HepG2 (cell line): ENCODE results near the gene BEAN1. TPM values are rescaled to one million over a fixed set of nuclear protein-coding genes. Genes with fewer than 3 reads are reported as not detected.

ENCODE experiments used
- ATAC-seq: fragments of 200-7000 bp; cut with Tn5 transposase; 3 replicates; pipeline ENCODE4 v1.9.1; 2020; ENCODE audit warnings: mild to moderate bottlenecking, moderate library complexity
- BruUV-seq: library from RNA; stranded (reverse); fragments of 400-500 nt; replicated peaks from 2 replicates; lab custom pipeline; 2021; lab: Mats Ljungman, UMichigan
- CTCF ChIA-PET: fragments of 300-600 bp; formaldehyde crosslinking; extraction: SDS; loops from one replicate; lab custom pipeline; 2021; ENCODE audit warnings: low total read pairs, inconsistent platforms, low intra/inter-chr PET ratio; lab: Yijun Ruan, JAX
- POLR2A ChIA-PET: fragments of 350-600 bp; sonication (Branson Sonifier 250); formaldehyde crosslinking; loops from one replicate; lab custom pipeline; 2020; ENCODE audit warnings: antibody characterized with exemption, inconsistent platforms; lab: Yijun Ruan, JAX
- DNase-seq: peaks from one replicate; pipeline ENCODE4 v3.0.0-alpha.2; 2015; ENCODE audit warnings: low spot score
- FAIRE-seq: peaks from 3 replicates; lab custom pipeline; 2011; peaks lifted over from hg19 to GRCh38; lab: Jason Lieb, UNC
- H2AFZ ChIP-seq: one replicate; pipeline ENCODE4 v1.6.1; 2011; ENCODE audit warnings: low read length, inconsistent platforms
- H3K27ac ChIP-seq: fragments of 300-600 bp; 3 replicates; pipeline ENCODE4 v1.8.0; 2011; ENCODE audit warnings: mixed run types, mild to moderate bottlenecking, mixed read lengths, low read length, inconsistent platforms; ENCODE audit not compliant: insufficient read depth; ENCODE audit errors: extremely low read length
- H3K27me3 ChIP-seq, 2 experiments: fragments of 200-600 bp in 1 of 2; 2 replicates in 1 of 2; 3 replicates in 1 of 2; pipeline versions ENCODE4 v1.6.0 to v1.8.0; 2011; ENCODE audit warnings: low read length in 2 of 2, mild to moderate bottlenecking in 2 of 2, moderate library complexity in 2 of 2, inconsistent platforms in 1 of 2; ENCODE audit not compliant: insufficient read depth in 2 of 2, control insufficient read depth in 1 of 2
- H3K36me3 ChIP-seq, 2 experiments: fragments of 200-600 bp in 1 of 2; replicated peaks in 1 of 2; 2 replicates in 1 of 2; 3 replicates in 1 of 2; pipeline versions ENCODE4 v1.5.1 to v1.8.0; 2011; ENCODE audit warnings: low read length in 2 of 2, inconsistent platforms in 1 of 2; ENCODE audit not compliant: insufficient read depth in 2 of 2, control insufficient read depth in 1 of 2
- H3K4me1 ChIP-seq: 2 replicates; pipeline ENCODE4 v1.5.1; 2012; ENCODE audit warnings: low read length, inconsistent platforms; ENCODE audit not compliant: insufficient read depth
- H3K4me2 ChIP-seq: 2 replicates; pipeline ENCODE4 v1.6.0; 2011; ENCODE audit warnings: low read depth, low read length, inconsistent platforms
- H3K4me3 ChIP-seq, 3 experiments: fragments of 200-600 bp in 1 of 3; sonication (generic), shearing (Covaris generic) in 1 of 3; replicated peaks in 1 of 3; 2 replicates each; pipeline ENCODE4 v1.5.1; 2011 to 2016; ENCODE audit warnings: low read length in 3 of 3, inconsistent platforms in 2 of 3, low read depth in 2 of 3, mild to moderate bottlenecking in 2 of 3, control low read depth in 1 of 3, mixed read lengths in 1 of 3; ENCODE audit not compliant: insufficient read depth in 1 of 3
- H3K79me2 ChIP-seq: one replicate; pipeline ENCODE4 v1.6.1; 2011; ENCODE audit warnings: low read length, inconsistent platforms; ENCODE audit not compliant: insufficient read depth
- H3K9ac ChIP-seq: 2 replicates; pipeline ENCODE4 v1.6.0; 2011; ENCODE audit warnings: mild to moderate bottlenecking, low read depth, low read length, inconsistent platforms; ENCODE audit not compliant: insufficient read depth
- H3K9me3 ChIP-seq: 2 replicates; pipeline ENCODE4 v1.5.1; 2012; ENCODE audit warnings: mild to moderate bottlenecking, low read length
- H4K20me1 ChIP-seq: 2 replicates; pipeline ENCODE4 v1.6.0; 2011; ENCODE audit warnings: inconsistent platforms, mild to moderate bottlenecking, low read length, moderate library complexity; ENCODE audit not compliant: insufficient read depth
- ATRX ChIP-seq: sonication (generic); formaldehyde crosslinking; IDR thresholded peaks from 2 replicates; pipeline ENCODE4 v1.4.0; 2020; ENCODE audit warnings: missing genetic modification reagents, borderline replicate concordance
- BRD4 ChIP-seq: sonication (generic); formaldehyde crosslinking; IDR thresholded peaks from 2 replicates; pipeline ENCODE4 v1.4.0; 2020; ENCODE audit warnings: missing genetic modification reagents
- FOXK2 ChIP-seq: fragments of 450-650 bp; IDR thresholded peaks from 2 replicates; pipeline ENCODE4 v1.6.1; 2016
- MTF1 ChIP-seq: sonication (generic); formaldehyde crosslinking; IDR thresholded peaks from 2 replicates; pipeline ENCODE4 v1.5.0; 2020; ENCODE audit warnings: missing genetic modification reagents
- NBN ChIP-seq: fragments of 450-650 bp; conservative IDR thresholded peaks from 2 replicates; pipeline ENCODE4 v1.6.1; 2017
- NFRKB ChIP-seq: fragments of 450-650 bp; IDR thresholded peaks from 2 replicates; pipeline ENCODE4 v1.6.1; 2017
- NR0B2 ChIP-seq: sonication (generic); formaldehyde crosslinking; IDR thresholded peaks from 2 replicates; pipeline ENCODE4 v1.4.0; 2020; ENCODE audit warnings: mild to moderate bottlenecking, missing genetic modification reagents
- PLRG1 ChIP-seq: fragments of 450-650 bp; conservative IDR thresholded peaks from 2 replicates; pipeline ENCODE4 v1.6.1; 2016
- SIX1 ChIP-seq: sonication (generic); formaldehyde crosslinking; IDR thresholded peaks from 2 replicates; pipeline ENCODE4 v1.4.0; 2020; ENCODE audit warnings: missing genetic modification reagents, borderline replicate concordance
- SPEN ChIP-seq: sonication (generic); formaldehyde crosslinking; IDR thresholded peaks from 2 replicates; pipeline ENCODE4 v1.5.1; 2020; ENCODE audit warnings: low read depth, mild to moderate bottlenecking, missing genetic modification reagents
- WIZ ChIP-seq: sonication (generic); formaldehyde crosslinking; IDR thresholded peaks from 2 replicates; pipeline ENCODE4 v1.5.1; 2020; ENCODE audit warnings: mild to moderate bottlenecking, missing genetic modification reagents
- ZNF543 ChIP-seq: sonication (generic); formaldehyde crosslinking; IDR thresholded peaks from 2 replicates; pipeline ENCODE4 v1.4.0; 2020; ENCODE audit warnings: mild to moderate bottlenecking, missing genetic modification reagents
- ZNF546 ChIP-seq: sonication (generic); formaldehyde crosslinking; conservative IDR thresholded peaks from 2 replicates; pipeline ENCODE4 v1.8.1; 2023; ENCODE audit warnings: mild to moderate bottlenecking, missing genetic modification reagents
- ZNF703 ChIP-seq: sonication (generic); formaldehyde crosslinking; IDR thresholded peaks from 2 replicates; pipeline ENCODE4 v1.5.1; 2020; ENCODE audit warnings: missing genetic modification reagents, mild to moderate bottlenecking, moderate library complexity, borderline replicate concordance
- ZNF790 ChIP-seq: sonication (generic); formaldehyde crosslinking; IDR thresholded peaks from 2 replicates; pipeline ENCODE4 v1.8.0; 2022; ENCODE audit warnings: missing genetic modification reagents, mild to moderate bottlenecking, borderline replicate concordance
- ZUFSP ChIP-seq: sonication (generic); formaldehyde crosslinking; IDR thresholded peaks from 2 replicates; pipeline ENCODE4 v1.9.0; 2021; ENCODE audit warnings: missing genetic modification reagents, mild to moderate bottlenecking, borderline replicate concordance
- WGBS: methylation state at CpG from one replicate; pipeline ENCODE4 v1.1.6; 2017; ENCODE audit warnings: low lambda C conversion rate; 5-methylcytosine and 5-hydroxymethylcytosine counted together
- in situ Hi-C: cut with HindIII; loops from 2 replicates; pipeline ENCODE4 v1.10.0; 2017; ENCODE audit warnings: low pct_unique_long_range_greater_than_20kb; ENCODE audit not compliant: extremely low pct_ligation_motif_present
- intact Hi-C: fragments of 100-400 bp; cut with micrococcal nuclease; formaldehyde crosslinking; loops from one replicate; pipeline ENCODE4 v1.10.0; 2022; ENCODE audit not compliant: unreplicated experiment
- polyA plus RNA-seq, 8 experiments: library from polyadenylated mRNA; depleted of rRNA in 3 of 8; stranded (reverse) in 7 of 8; unstranded in 1 of 8; fragments of >200 nt; fragmentation: Illumina TruSeq in 4 of 8; extraction: Trizol in 4 of 8; gene quantifications; 2 replicates each; pipeline versions ENCODE4 v1.2.1 to v1.2.3, GENCODE V29; 2011 to 2016; ENCODE audit warnings: low read depth in 4 of 8, missing spikeins in 1 of 8, mixed read lengths in 1 of 8; ENCODE audit not compliant: insufficient read depth in 1 of 8
- total RNA-seq, 5 experiments: library from RNA; depleted of rRNA; stranded (reverse); fragments of >200 nt; fragmentation: Illumina TruSeq; extraction: Trizol; gene quantifications; 2 replicates each; pipeline ENCODE4 v1.2.3, GENCODE V29; 2016; ENCODE audit warnings: low read depth in 1 of 5

The BEAN1 gene
- total and polyA plus RNA-seq, 2 of the 13 experiments (the other 11 are each of a cell fraction or from before 2014, with no cell fraction given), result 0.53 to 1.4 TPM

GRCh38 chr16:66378741-66379570 is 48.1 kb upstream of the BEAN1 start:
- TF ChIP-seq MTF1 (CRISPR knock-in tag), result no peak
- no peak for TF ChIP-seq ZNF546 (CRISPR knock-in tag)
- Histone ChIP-seq H3K27ac (no peak overlapping the region), H3K36me3 (no peaks in the 10 kb centered on the region), H3K27me3 (peaks cover 4 to 8% of the 10 kb centered on the region in 2 experiments; a peak in 2 of 5 replicates), H4K20me1 (no peaks in the 10 kb centered on the region), H3K4me2 (no peak overlapping the region), H3K4me3 (no peak overlapping the region), H3K79me2 (no peaks in the 10 kb centered on the region), H3K4me1 (peaks cover 43% of the 10 kb centered on the region), H2AFZ (no peak overlapping the region), H3K9ac (no peak overlapping the region), H3K9me3 (no peaks in the 10 kb centered on the region)
- FAIRE-seq (no peak), ATAC-seq (no peak), DNase-seq (no peak)
- 57% methylated on average over 18 of the region's 18 CpGs for WGBS
- in situ Hi-C loops (no loop called here), intact Hi-C loops (no loop called here)
- POLR2A ChIA-PET, result no interaction called here
- no TSS peak for BruUV-seq
- CTCF ChIA-PET, result no interaction called here

- H3K27ac ChIP-seq, result no peak overlapping the region
- WGBS, result 46% methylated on average over 3 of the region's 3 CpGs
- no peak overlapping the region for H2AFZ ChIP-seq
- no peaks in the 10 kb centered on the region for H3K36me3 ChIP-seq
- H3K4me1 ChIP-seq, result peaks cover 43% of the 10 kb centered on the region
- H3K9ac ChIP-seq, result no peak overlapping the region
- H3K4me3 ChIP-seq, result no peak overlapping the region
- in situ Hi-C loops, result no loop called here
- intact Hi-C loops, result no loop called here
- FAIRE-seq, result no peak
- CTCF ChIA-PET, result no interaction called here
- H3K4me2 ChIP-seq, result no peak overlapping the region
- H3K9me3 ChIP-seq, result no peaks in the 10 kb centered on the region
- BruUV-seq, result no TSS peak
- no peaks in the 10 kb centered on the region for H3K79me2 ChIP-seq
- TF ChIP-seq ATRX (no peak), WIZ (CRISPR knock-in tag) (no peak), NFRKB (0 out of 2 replicates have a peak, but pooled peaks have one; percentile 9), ZNF790 (no peak), ZNF703 (CRISPR knock-in tag) (no peak), SPEN (CRISPR knock-in tag) (no peak), ZUFSP (CRISPR knock-in tag) (no peak), ZNF543 (no peak), FOXK2 (0 out of 2 replicates have a peak, but pooled peaks have one; percentile 13), SIX1 (CRISPR knock-in tag) (no peak), PLRG1 (0 out of 2 replicates have a peak, but pooled peaks have one; percentile 88), BRD4 (CRISPR knock-in tag) (no peak), NR0B2 (CRISPR knock-in tag) (no peak), NBN (0 out of 2 replicates have a peak, but pooled peaks have one; percentile 63)
- TF ChIP-seq, all 625 proteins: peak for 4
- no peak for DNase-seq
- Histone ChIP-seq H3K27me3 (peaks cover 2 to 3% of the 10 kb centered on the region in 2 experiments; a peak in 1 of 5 replicates), H4K20me1 (no peaks in the 10 kb centered on the region)
- ATAC-seq, result no peak
- POLR2A ChIA-PET, result no interaction called here
Observed at GRCh38 chr16:66379571-66379941, 47.5 kb upstream of the BEAN1 start.
